ENCODE results near the gene NRXN3.

DNA sequence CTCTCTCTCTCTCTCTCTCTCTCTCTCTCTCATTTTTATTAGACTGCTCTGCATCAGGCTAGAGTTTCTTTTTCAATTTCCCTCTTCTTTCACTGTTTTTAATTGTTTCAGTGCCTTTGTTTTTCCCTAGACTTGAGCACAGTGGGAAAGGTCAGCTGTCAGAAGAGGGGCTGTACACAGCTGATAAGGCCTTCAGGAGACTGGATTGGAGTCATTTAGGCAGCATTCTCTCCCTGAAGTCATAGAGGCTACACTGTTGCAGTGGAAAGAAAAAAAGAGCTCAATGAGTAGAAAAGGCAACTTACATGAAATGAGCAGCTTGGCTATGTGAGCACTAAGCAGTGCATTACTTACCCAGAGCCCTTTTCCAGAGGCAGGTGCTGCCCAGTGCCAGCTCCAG, 456.9 kb downstream of the NRXN3 start:
- TF ChIP-seq, protein P1, sequence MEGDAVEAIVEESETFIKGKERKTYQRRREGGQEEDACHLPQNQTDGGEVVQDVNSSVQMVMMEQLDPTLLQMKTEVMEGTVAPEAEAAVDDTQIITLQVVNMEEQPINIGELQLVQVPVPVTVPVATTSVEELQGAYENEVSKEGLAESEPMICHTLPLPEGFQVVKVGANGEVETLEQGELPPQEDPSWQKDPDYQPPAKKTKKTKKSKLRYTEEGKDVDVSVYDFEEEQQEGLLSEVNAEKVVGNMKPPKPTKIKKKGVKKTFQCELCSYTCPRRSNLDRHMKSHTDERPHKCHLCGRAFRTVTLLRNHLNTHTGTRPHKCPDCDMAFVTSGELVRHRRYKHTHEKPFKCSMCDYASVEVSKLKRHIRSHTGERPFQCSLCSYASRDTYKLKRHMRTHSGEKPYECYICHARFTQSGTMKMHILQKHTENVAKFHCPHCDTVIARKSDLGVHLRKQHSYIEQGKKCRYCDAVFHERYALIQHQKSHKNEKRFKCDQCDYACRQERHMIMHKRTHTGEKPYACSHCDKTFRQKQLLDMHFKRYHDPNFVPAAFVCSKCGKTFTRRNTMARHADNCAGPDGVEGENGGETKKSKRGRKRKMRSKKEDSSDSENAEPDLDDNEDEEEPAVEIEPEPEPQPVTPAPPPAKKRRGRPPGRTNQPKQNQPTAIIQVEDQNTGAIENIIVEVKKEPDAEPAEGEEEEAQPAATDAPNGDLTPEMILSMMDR (IDR thresholded peaks at IDR 0.05) = no peak
- TF ChIP-seq POLR2A (IDR thresholded peaks at IDR 0.05) (no peak), POLR2AphosphoS5 (IDR thresholded peaks at IDR 0.05) (no peak), EP300 (IDR thresholded peaks at IDR 0.05) (no peak)

Measured in stomach (tissue), 4 donors.